Neural crest cell (in vitro differentiated cells): ENCODE data around the gene PPP2R1B. TPM values are rescaled to one million over a fixed set of nuclear protein-coding genes. Genes with fewer than 3 reads are reported as not detected.

Experiments used
- DNase-seq: peaks from one replicate; pipeline ENCODE4 v3.0.0; 2021; ENCODE audit warnings: low read depth, mixed read lengths, low spot score
- H3K27ac Mint-ChIP-seq: one replicate; pipeline ENCODE4 v1.8.0; 2021; ENCODE audit warnings: mild to moderate bottlenecking, mixed read lengths; ENCODE audit not compliant: unreplicated experiment
- H3K27me3 Mint-ChIP-seq: 2 replicates; pipeline ENCODE4 v1.8.0; 2021; ENCODE audit warnings: low read depth, mild to moderate bottlenecking, mixed read lengths
- H3K36me3 Mint-ChIP-seq: 2 replicates; pipeline ENCODE4 v1.8.0; 2021; ENCODE audit warnings: low read depth, mild to moderate bottlenecking, mixed read lengths
- H3K4me1 Mint-ChIP-seq: 2 replicates; pipeline ENCODE4 v1.8.0; 2021; ENCODE audit warnings: mixed read lengths
- H3K4me3 Mint-ChIP-seq: one replicate; pipeline ENCODE4 v1.8.0; 2021; ENCODE audit warnings: mild to moderate bottlenecking, mixed read lengths
- H3K9me3 Mint-ChIP-seq: 2 replicates; pipeline ENCODE4 v1.8.0; 2021; ENCODE audit warnings: mixed read lengths
- CTCF ChIP-seq: fragments of 200-600 bp; sonication (generic); conservative IDR thresholded peaks from 2 replicates; pipeline ENCODE4 v1.5.0; 2021; ENCODE audit warnings: antibody characterized with exemption, mild to moderate bottlenecking
- total RNA-seq: library from RNA; stranded (reverse); gene quantifications from 2 replicates; pipeline ENCODE4 v1.2.1, GENCODE V29; 2021

Gene PPP2R1B
- total RNA-seq, 1 donor from 2014 or later: 80.4 TPM

GRCh38 chr11:111743700-111744099, 22.5 kb downstream of the PPP2R1B start:
- H3K27ac Mint-ChIP-seq: no peak overlapping the region
- H3K36me3 Mint-ChIP-seq: peaks cover 38% of the 10 kb centered on the region
- TF ChIP-seq CTCF: no peak
- DNase-seq: no peak
- H3K9me3 Mint-ChIP-seq: no peaks in the 10 kb centered on the region
- H3K4me1 Mint-ChIP-seq: peaks cover 13% of the 10 kb centered on the region
- H3K27me3 Mint-ChIP-seq: no peaks in the 10 kb centered on the region
- no peak overlapping the region for H3K4me3 Mint-ChIP-seq

GRCh38 chr11:111741751-111742150, 24.4 kb downstream of the PPP2R1B start:
- TF ChIP-seq CTCF: no peak
- H3K9me3 Mint-ChIP-seq: no peaks in the 10 kb centered on the region
- H3K4me3 Mint-ChIP-seq: no peak overlapping the region
- peak overlapping the region; percentile 29 for H3K27ac Mint-ChIP-seq
- peaks cover 30% of the 10 kb centered on the region for H3K4me1 Mint-ChIP-seq
- H3K36me3 Mint-ChIP-seq: peaks cover 30% of the 10 kb centered on the region
- no peaks in the 10 kb centered on the region for H3K27me3 Mint-ChIP-seq
- no peak for DNase-seq

- Mint-ChIP-seq H3K27ac (no peak overlapping the region), H3K4me3 (no peak overlapping the region), H3K4me1 (peaks cover 53% of the 10 kb centered on the region), H3K27me3 (peaks cover 4% of the 10 kb centered on the region), H3K9me3 (no peaks in the 10 kb centered on the region), H3K36me3 (peaks cover 13% of the 10 kb centered on the region)
- no peak for TF ChIP-seq CTCF
- DNase-seq: no peak
These were observed 26.9 kb downstream of the PPP2R1B start for GRCh38 chr11:111739299-111739698.

GRCh38 chr11:111737444-111738210, 28.6 kb downstream of the PPP2R1B start:
- Mint-ChIP-seq H3K4me1 (peaks cover 56% of the 10 kb centered on the region), H3K27ac (peak overlapping the region; percentile 39), H3K4me3 (peak overlapping the region; percentile 8), H3K27me3 (peaks cover 4% of the 10 kb centered on the region), H3K9me3 (no peaks in the 10 kb centered on the region), H3K36me3 (peaks cover 9% of the 10 kb centered on the region)
- TF ChIP-seq CTCF: no peak
- no peak for DNase-seq

GRCh38 chr11:111736621-111737443, 29.4 kb downstream of the PPP2R1B start:
- H3K4me3 Mint-ChIP-seq: no peak overlapping the region
- DNase-seq: no peak
- H3K36me3 Mint-ChIP-seq: peaks cover 9% of the 10 kb centered on the region
- no peaks in the 10 kb centered on the region for H3K9me3 Mint-ChIP-seq
- H3K27me3 Mint-ChIP-seq: peaks cover 4% of the 10 kb centered on the region
- peak overlapping the region; percentile 97 for H3K27ac Mint-ChIP-seq
- TF ChIP-seq CTCF: no peak
- peaks cover 58% of the 10 kb centered on the region for H3K4me1 Mint-ChIP-seq
